Articular chondrocyte of knee joint (primary cell): ENCODE data around the gene LCE3E. TPM values are rescaled to one million over a fixed set of nuclear protein-coding genes. Genes with fewer than 3 reads are reported as not detected.

Experiments
- small RNA-seq: library from RNA; depleted of rRNA; stranded (forward); fragments of <200 nt; gene quantifications from one replicate; pipeline ENCODE3, GENCODE V24; 2012
- total RNA-seq: library from RNA; depleted of rRNA; stranded (reverse); fragments of >200 nt; gene quantifications from 2 replicates; pipeline ENCODE4 v1.2.3, GENCODE V29; 2012

LCE3E gene
- not detected in 2 replicates for total RNA-seq

GRCh38 chr1:152566681-152567080 is at the start of gene LCE3E:
Gene LCE3E, minus strand, starts transcription at chr1:152566780. Its CDS starts 572 bp downstream, at chr1:152566208.

GRCh38 chr1:152613511-152613910 is 46.9 kb upstream of the LCE3E start, which contains the start of gene LCE3B:
Gene LCE3B, plus strand, starts transcription at chr1:152613811. Its CDS starts 0 bp downstream, at chr1:152613811.

GRCh38 chr1:152599934-152600333 is 33.4 kb upstream of the LCE3E start, which contains the start of gene LCE3C:
Gene LCE3C, plus strand, starts transcription at chr1:152600234. Its CDS starts 498 bp downstream, at chr1:152600732.

GRCh38 chr1:152580433-152580832 is 13.9 kb upstream of the LCE3E start, which contains the start of gene LCE3D:
Gene LCE3D, minus strand, starts transcription at chr1:152580516. Its CDS starts 580 bp downstream, at chr1:152579936.

Small RNAs within 50 kb of the gene (small RNA-seq; reads per million reads assigned to genes)
- gene LCE3B = not detected

Other genes starting within 250 kb of the LCE3E start
- gene FLG, start 241.5 kb downstream of the LCE3E start, total RNA-seq = under 0.01 and 0.54 TPM in 2 replicates
- gene FLG2, start 206.8 kb downstream of the LCE3E start, total RNA-seq = not detected in 2 replicates
- not detected in 2 replicates for gene CRNN, start 152.5 kb downstream of the LCE3E start, total RNA-seq
- gene LCE5A, start 56.0 kb downstream of the LCE3E start, total RNA-seq = not detected in 2 replicates
- not detected in 2 replicates for gene CRCT1, start 52.3 kb downstream of the LCE3E start, total RNA-seq
- not detected in 2 replicates for gene LCE3D, start 13.7 kb upstream of the LCE3E start, total RNA-seq
- not detected in 2 replicates for gene LCE3C, start 33.5 kb upstream of the LCE3E start, total RNA-seq
- not detected in 2 replicates for gene LCE3B, start 47.0 kb upstream of the LCE3E start, total RNA-seq
- gene LCE3A, start 56.3 kb upstream of the LCE3E start, total RNA-seq = not detected in 2 replicates
- not detected in 2 replicates for gene LCE2D, start 96.6 kb upstream of the LCE3E start, total RNA-seq
- gene LCE2C, start 108.5 kb upstream of the LCE3E start, total RNA-seq = not detected in 2 replicates
- gene LCE2B, start 119.3 kb upstream of the LCE3E start, total RNA-seq = not detected in 2 replicates
- gene LCE2A, start 131.6 kb upstream of the LCE3E start, total RNA-seq = not detected in 2 replicates
- not detected in 2 replicates for gene LCE4A, start 141.4 kb upstream of the LCE3E start, total RNA-seq
- gene KPRP, start 191.2 kb upstream of the LCE3E start, total RNA-seq = not detected in 2 replicates
- not detected in 2 replicates for gene LCE1F, start 208.4 kb upstream of the LCE3E start, total RNA-seq
- gene LCE1E, start 219.5 kb upstream of the LCE3E start, total RNA-seq = not detected in 2 replicates
- not detected in 2 replicates for gene LCE1D, start 229.9 kb upstream of the LCE3E start, total RNA-seq
- gene LCE1C, start 239.9 kb upstream of the LCE3E start, total RNA-seq = not detected in 2 replicates
- not detected in 2 replicates for gene LCE1B, start 245.2 kb upstream of the LCE3E start, total RNA-seq